B cell (primary cell): Measurements from ENCODE around the gene SLC20A1. TPM values are rescaled to one million over a fixed set of nuclear protein-coding genes. Genes with fewer than 3 reads are reported as not detected.

Experiments used
- ATAC-seq: fragments of 200-7000 bp; cut with Tn5 transposase; one replicate; pipeline ENCODE4 v1.10.0; 2021; ENCODE audit warnings: low read depth, mild to moderate bottlenecking, moderate number of reproducible peaks, moderate library complexity
- CTCF ChIA-PET: fragments of 350-600 bp; sonication (Branson Sonifier 250); formaldehyde crosslinking; loops from one replicate; lab custom pipeline; 2021; ENCODE audit warnings: antibody characterized with exemption, inconsistent platforms; lab: Charles Lee
- POLR2A ChIA-PET: fragments of 350-600 bp; sonication (Branson Sonifier 250); formaldehyde crosslinking; loops from one replicate; lab custom pipeline; 2021; ENCODE audit warnings: antibody characterized with exemption; lab: Charles Lee
- DNase-seq: peaks from one replicate; pipeline ENCODE4 v3.0.0; 2013
- H2AFZ ChIP-seq: 2 replicates; pipeline ENCODE4 v1.6.1; 2012; ENCODE audit warnings: mild to moderate bottlenecking, low read depth, low read length; ENCODE audit not compliant: insufficient read depth, poor library complexity, severe bottlenecking
- H3K27ac ChIP-seq, 2 donors: 1 replicate in 1 of 2; 2 replicates in 1 of 2; pipeline ENCODE4 v1.5.1; 2012 to 2013; ENCODE audit warnings: low read length in 2 of 2, mild to moderate bottlenecking in 2 of 2, moderate library complexity in 1 of 2
- H3K27me3 ChIP-seq, 4 experiments: fragments of 200-600 bp in 1 of 4; sonication (generic) in 1 of 4; replicated peaks in 1 of 4; 1 replicate in 2 of 4; 2 replicates in 2 of 4; pipeline versions ENCODE4 v1.6.1 to v1.7.0; 2013 to 2016; ENCODE audit warnings: low read length in 3 of 4, mild to moderate bottlenecking in 2 of 4, mixed read lengths in 1 of 4, moderate library complexity in 1 of 4; ENCODE audit not compliant: insufficient read depth in 4 of 4, control insufficient read depth in 3 of 4; ENCODE audit errors: control extremely low read depth in 1 of 4
- H3K36me3 ChIP-seq, 2 experiments: replicated peaks in 1 of 2; 1 replicate in 1 of 2; 2 replicates in 1 of 2; pipeline versions ENCODE4 v1.6.1 to v1.7.1; 2013; ENCODE audit warnings: low read length in 1 of 2; ENCODE audit not compliant: insufficient read depth in 2 of 2, control insufficient read depth in 1 of 2; ENCODE audit errors: control extremely low read depth in 1 of 2, extremely low read depth in 1 of 2
- H3K4me1 ChIP-seq, 2 donors: fragments of 200-600 bp in 1 of 2; sonication (generic) in 1 of 2; 1 replicate in 1 of 2; 2 replicates in 1 of 2; pipeline versions ENCODE4 v1.5.1 to v1.6.1; 2013 to 2017; ENCODE audit warnings: low read length in 2 of 2; ENCODE audit not compliant: control insufficient read depth in 2 of 2, insufficient read depth in 2 of 2
- H3K4me2 ChIP-seq: replicated peaks from 2 replicates; pipeline ENCODE3; 2012; ENCODE audit warnings: mild to moderate bottlenecking, low read depth, low read length; ENCODE audit not compliant: poor library complexity, severe bottlenecking
- H3K4me3 ChIP-seq, 5 experiments: fragments of 200-600 bp in 1 of 5; sonication (generic) in 1 of 5; 1 replicate in 3 of 5; 2 replicates in 2 of 5; pipeline versions ENCODE4 v1.5.1 to v1.7.0; 2011 to 2016; ENCODE audit warnings: low read length in 4 of 5, mild to moderate bottlenecking in 4 of 5, low read depth in 2 of 5, control low read depth in 1 of 5, moderate library complexity in 1 of 5; ENCODE audit not compliant: insufficient read depth in 1 of 5; ENCODE audit errors: control extremely low read depth in 1 of 5, extremely low read depth in 1 of 5
- H3K79me2 ChIP-seq: fragments of 200-600 bp; sonication (generic); one replicate; pipeline ENCODE4 v1.6.0; 2016; ENCODE audit warnings: low read length; ENCODE audit not compliant: control insufficient read depth, insufficient read depth
- H3K9ac ChIP-seq: fragments of 200-600 bp; sonication (generic); 2 replicates; pipeline ENCODE4 v1.6.1; 2017; ENCODE audit warnings: mild to moderate bottlenecking, low read length, moderate library complexity
- H3K9me3 ChIP-seq, 3 donors: one replicate each; pipeline versions ENCODE4 v1.6.1 to v1.7.1; 2013; ENCODE audit warnings: low read length in 2 of 3; ENCODE audit not compliant: control insufficient read depth in 2 of 3, insufficient read depth in 1 of 3; ENCODE audit errors: control extremely low read depth in 1 of 3
- H4K20me1 ChIP-seq: 2 replicates; pipeline ENCODE4 v1.6.0; 2012; ENCODE audit warnings: mild to moderate bottlenecking, low read length; ENCODE audit not compliant: insufficient read depth, control insufficient read depth, poor library complexity, severe bottlenecking
- H3K27ac Mint-ChIP-seq: one replicate; pipeline ENCODE4 v1.8.0; 2021; ENCODE audit warnings: mixed read lengths
- H3K27me3 Mint-ChIP-seq: one replicate; pipeline ENCODE4 v1.8.0; 2021; ENCODE audit warnings: mixed read lengths
- H3K4me1 Mint-ChIP-seq: one replicate; pipeline ENCODE4 v1.8.0; 2021; ENCODE audit warnings: mixed read lengths
- H3K4me3 Mint-ChIP-seq: one replicate; pipeline ENCODE4 v1.8.0; 2021; ENCODE audit warnings: mixed read lengths
- H3K9me3 Mint-ChIP-seq: one replicate; pipeline ENCODE4 v1.8.0; 2022; ENCODE audit warnings: mixed read lengths; ENCODE audit not compliant: insufficient read depth
- CTCF ChIP-seq: fragments of 200-600 bp; IDR thresholded peaks from one replicate; pipeline ENCODE4 v1.8.0; 2022; ENCODE audit warnings: antibody characterized with exemption, mild to moderate bottlenecking
- EZH2 ChIP-seq: IDR thresholded peaks from 2 replicates; pipeline ENCODE4 v1.6.1; 2012; ENCODE audit warnings: borderline replicate concordance, low read depth, mild to moderate bottlenecking, moderate library complexity, low read length; ENCODE audit not compliant: insufficient read depth, poor library complexity, severe bottlenecking
- WGBS: methylation state at CpG from one replicate; pipeline ENCODE4 v1.1.5; 2013; ENCODE audit warnings: missing lambda C conversion rate; ENCODE audit not compliant: insufficient coverage; 5-methylcytosine and 5-hydroxymethylcytosine counted together
- intact Hi-C: fragments of 100-400 bp; cut with micrococcal nuclease; formaldehyde crosslinking; loops from one replicate; pipeline ENCODE4 v1.10.0; 2022
- polyA plus RNA-seq: library from polyadenylated mRNA; depleted of rRNA; stranded (reverse); fragments of >200 nt; gene quantifications from 2 replicates; pipeline ENCODE4 v1.2.3, GENCODE V29; 2012
- total RNA-seq, 2 donors: library from RNA; stranded (reverse); fragments of 120-200 nt in 1 of 2; gene quantifications; 1 replicate in 1 of 2; 2 replicates in 1 of 2; pipeline versions ENCODE4 v1.2.3 to v1.2.4, GENCODE V29; 2013 to 2022

Gene SLC20A1
- total and polyA plus RNA-seq, 2 donors (not counting 1 experiment from before 2014, with no cell fraction given) = 16.1 to 54.9 TPM

- ChIA-PET CTCF (no interaction called here), POLR2A (no interaction called here)
- H3K4me2 ChIP-seq = no peak overlapping the region
- H3K27ac ChIP-seq = no peak overlapping the region
- Mint-ChIP-seq H3K9me3 (no peaks in the 10 kb centered on the region), H3K27ac (no peak overlapping the region), H3K4me1 (peaks cover 7% of the 10 kb centered on the region), H3K27me3 (peaks cover 3% of the 10 kb centered on the region), H3K4me3 (no peak overlapping the region)
- H4K20me1 ChIP-seq = no peaks in the 10 kb centered on the region
- H3K36me3 ChIP-seq = no peaks in the 10 kb centered on the region
- ATAC-seq (no peak), DNase-seq (no peak)
- H3K9ac ChIP-seq = no peak overlapping the region
- no peak overlapping the region for H3K4me3 ChIP-seq
- no peaks in the 10 kb centered on the region for H3K9me3 ChIP-seq
- no peaks in the 10 kb centered on the region for H3K79me2 ChIP-seq
- 100% methylated on average over 1 of the region's 2 CpGs for WGBS
- no peak for TF ChIP-seq EZH2
- TF ChIP-seq CTCF = no peak
- H3K4me1 ChIP-seq = peaks cover 3 to 9% of the 10 kb centered on the region in 2 donors
- H2AFZ ChIP-seq = no peak overlapping the region
- peaks cover 0 to 6% (median 2%) of the 10 kb centered on the region in 4 experiments for H3K27me3 ChIP-seq
- intact Hi-C loops = no loop called here
Observed at GRCh38 chr2:112671801-112672200, 26.1 kb downstream of the SLC20A1 start.

- H3K27me3 Mint-ChIP-seq = peaks cover 3% of the 10 kb centered on the region
- H3K27ac Mint-ChIP-seq = no peak overlapping the region
- H3K4me1 Mint-ChIP-seq = peaks cover 6% of the 10 kb centered on the region
- Histone ChIP-seq H3K27me3 (peaks cover 0 to 6% (median 2%) of the 10 kb centered on the region in 4 experiments), H2AFZ (no peak overlapping the region), H3K4me3 (no peak overlapping the region), H3K9ac (no peak overlapping the region), H3K4me2 (no peak overlapping the region), H3K79me2 (no peaks in the 10 kb centered on the region), H3K4me1 (peaks cover 3 to 9% of the 10 kb centered on the region in 2 donors), H3K27ac (no peak overlapping the region), H3K9me3 (no peaks in the 10 kb centered on the region), H3K36me3 (no peaks in the 10 kb centered on the region), H4K20me1 (no peaks in the 10 kb centered on the region)
- POLR2A ChIA-PET = interaction anchor here (0.5 kb wide), 1 partner anchor 27 kb away, joined by 3 read pairs; no protein-coding TSS in a partner anchor
- no CpG with 5 or more reads among the region's 1 CpG for WGBS
- H3K4me3 Mint-ChIP-seq = no peak overlapping the region
- CTCF ChIA-PET = no interaction called here
- DNase-seq (no peak), ATAC-seq (no peak)
- intact Hi-C loops = no loop called here
- no peaks in the 10 kb centered on the region for H3K9me3 Mint-ChIP-seq
- TF ChIP-seq EZH2 (no peak), CTCF (no peak)
Observed at GRCh38 chr2:112673008-112673407, 27.3 kb downstream of the SLC20A1 start.
